Right kidney (tissue), 9 donors: ENCODE data around the gene NR1I2.

Experiments used
- DNase-seq: peaks from one replicate; pipeline ENCODE4 v3.0.0-alpha.2; 2016
- long read RNA-seq, 8 donors: transcript quantifications; one replicate each; lab custom pipeline, GENCODE V29; 2026

Gene NR1I2
- long read RNA-seq, donor 1, result 0 reads
- long read RNA-seq, donor 2, result 0 reads
- long read RNA-seq, donor 3, result 0 reads
- long read RNA-seq, donor 4, result 0 reads
- long read RNA-seq, donor 5, result 0 reads
- long read RNA-seq, donor 6, result 0 reads
- long read RNA-seq, donor 7, result 0 reads
- long read RNA-seq, donor 8, result 0 reads

DNA sequence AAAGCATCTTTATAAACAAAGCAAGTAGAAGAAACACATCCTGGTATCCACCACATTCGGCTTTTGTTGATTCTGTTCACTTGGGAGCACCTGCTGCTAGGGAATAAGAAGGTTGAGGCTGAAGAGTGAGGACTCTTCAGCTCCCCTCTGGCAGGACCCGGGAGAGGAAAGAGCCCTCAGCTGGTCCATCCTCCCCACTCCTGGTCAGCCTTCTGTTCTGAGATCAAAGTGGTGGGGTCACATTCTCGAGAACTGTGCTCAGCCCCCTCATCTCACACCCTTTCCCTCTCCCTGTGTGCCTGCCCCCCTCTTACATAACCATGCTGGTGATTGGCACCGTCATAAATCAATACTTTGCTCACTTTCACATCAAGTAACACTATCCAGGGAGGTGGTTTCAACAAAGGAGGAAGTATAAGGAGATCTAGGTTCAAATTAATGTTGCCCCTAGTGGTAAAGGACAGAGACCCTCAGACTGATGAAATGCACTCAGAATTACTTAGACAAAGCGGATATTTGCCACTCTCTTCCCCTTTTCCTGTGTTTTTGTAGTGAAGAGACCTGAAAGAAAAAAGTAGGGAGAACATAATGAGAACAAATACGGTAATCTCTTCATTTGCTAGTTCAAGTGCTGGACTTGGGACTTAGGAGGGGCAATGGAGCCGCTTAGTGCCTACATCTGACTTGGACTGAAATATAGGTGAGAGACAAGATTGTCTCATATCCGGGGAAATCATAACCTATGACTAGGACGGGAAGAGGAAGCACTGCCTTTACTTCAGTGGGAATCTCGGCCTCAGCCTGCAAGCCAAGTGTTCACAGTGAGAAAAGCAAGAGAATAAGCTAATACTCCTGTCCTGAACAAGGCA lies at the start of gene NR1I2:
Gene NR1I2, plus strand, starts transcription at position 772 of the 869 bp plus-strand sequence.
- DNase-seq, result no peak

DNA sequence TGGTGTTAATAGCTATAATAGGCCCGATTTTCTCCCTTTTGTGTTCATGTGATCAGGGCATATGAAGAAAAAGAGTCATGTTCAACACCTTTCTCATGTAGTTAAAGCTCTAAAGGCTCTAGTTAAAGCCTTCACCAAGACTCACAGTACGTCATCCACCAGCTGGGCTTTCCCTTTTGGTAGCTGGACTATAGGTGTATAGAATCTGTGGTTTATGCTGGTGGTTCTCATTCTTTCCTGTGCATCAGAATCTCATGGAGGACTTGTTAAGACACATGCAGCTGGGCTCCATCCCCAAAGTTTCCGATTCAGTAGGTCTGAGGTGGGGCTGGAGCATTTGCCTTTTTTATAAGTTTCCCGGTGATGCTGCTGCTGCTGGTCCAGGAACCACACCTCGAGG lies 48.1 kb upstream of the NR1I2 start:
- DNase-seq, result no peak

DNA sequence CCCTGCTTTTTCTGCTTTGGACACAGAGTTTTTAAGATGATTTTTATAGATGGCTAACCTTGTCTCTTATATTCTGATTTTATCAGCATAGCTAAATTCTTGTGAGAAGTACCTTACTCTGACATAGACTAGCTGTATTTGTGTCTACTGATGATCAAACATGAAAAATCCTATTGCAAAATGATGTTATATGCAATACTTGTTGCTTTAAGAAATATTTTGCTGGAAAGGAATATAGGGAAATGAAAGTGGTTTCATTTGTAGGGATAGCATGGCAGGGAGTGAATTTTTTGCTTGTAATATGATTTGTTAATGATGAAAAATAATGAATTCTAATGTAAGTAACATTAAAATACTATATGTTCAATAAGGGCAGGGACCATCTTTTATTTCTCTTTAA lies 43.2 kb upstream of the NR1I2 start:
- DNase-seq, result no peak

DNA sequence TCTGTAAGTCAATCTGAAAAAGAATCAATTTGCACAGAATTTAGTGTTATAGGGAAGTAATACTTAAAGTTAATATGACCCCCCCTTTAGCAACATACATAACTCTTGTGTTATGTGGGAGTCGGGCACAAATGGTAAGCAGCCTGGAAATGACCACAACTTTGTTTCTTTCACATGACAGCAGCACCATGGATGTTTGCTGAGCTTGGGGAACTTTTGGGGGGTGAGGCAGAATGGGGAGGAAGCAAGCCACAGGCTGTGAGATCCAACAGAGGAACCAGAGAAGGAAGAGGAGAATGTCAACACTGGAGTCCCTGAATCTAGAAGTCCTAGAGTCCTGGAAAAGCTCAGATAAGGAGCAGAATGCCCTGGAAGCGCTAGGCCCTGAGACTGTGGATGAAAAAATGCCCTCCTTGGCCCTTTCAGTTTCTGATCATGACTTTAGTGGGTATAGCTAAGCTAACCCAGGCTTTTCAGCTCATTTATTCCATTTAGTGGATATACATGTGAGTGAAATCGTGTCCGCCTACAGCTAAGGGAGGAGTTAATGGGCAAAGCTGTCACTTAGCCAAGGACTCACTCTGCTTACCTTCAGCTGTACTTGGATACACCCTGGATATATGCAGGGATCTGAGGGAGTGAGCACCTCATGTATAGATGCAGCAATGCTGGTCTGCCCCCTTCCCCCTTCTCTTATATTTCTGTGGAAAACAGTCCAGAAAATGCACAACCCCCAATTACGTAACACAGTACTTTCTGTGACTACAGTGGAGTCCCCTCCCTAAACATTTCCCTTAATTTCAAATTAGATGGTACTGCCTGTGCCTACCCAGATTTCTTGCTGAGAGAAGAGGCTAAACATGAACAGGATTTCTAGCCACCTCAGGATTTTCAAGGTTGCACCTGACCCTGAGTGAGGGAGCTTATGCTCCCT lies 40.0 kb upstream of the NR1I2 start:
- DNase-seq, result no peak

DNA sequence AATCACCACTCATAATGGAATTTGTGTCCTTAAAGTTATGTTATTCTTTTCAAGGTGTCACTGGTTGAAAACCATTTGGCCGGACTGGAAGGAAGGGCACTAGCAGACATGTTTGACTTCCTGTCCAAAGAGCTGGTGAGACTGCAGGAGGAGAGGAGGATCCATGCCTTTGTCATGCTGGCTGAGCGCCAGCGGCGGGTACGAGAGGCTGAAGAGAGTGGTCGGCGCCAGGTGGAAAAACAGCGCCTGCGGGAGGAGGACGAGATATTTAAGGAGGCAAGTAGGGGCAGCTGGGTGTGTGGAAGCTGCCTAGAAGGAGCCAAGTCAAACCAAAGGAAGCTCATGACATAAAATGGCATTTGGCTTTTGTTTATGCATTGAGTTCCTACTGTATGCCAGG lies 38.0 kb upstream of the NR1I2 start:
- no peak for DNase-seq

DNA sequence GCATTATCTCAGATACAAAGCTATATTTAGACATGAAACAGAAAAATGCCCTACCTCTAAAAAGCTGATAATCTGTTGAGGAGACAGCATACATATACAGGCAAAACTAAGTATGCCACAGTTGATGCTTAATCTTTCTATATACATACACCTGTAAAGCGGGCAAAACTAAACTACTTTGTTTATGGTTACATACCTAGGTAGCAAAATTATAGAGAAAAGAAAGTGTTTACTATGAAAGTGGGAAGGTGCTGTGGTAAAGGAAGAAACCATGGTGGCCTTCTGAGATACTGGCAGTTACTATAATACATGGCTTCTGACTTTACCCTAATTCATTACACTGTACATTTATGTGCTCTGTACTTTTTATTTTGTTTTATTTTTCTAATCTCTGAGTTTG lies 36.0 kb upstream of the NR1I2 start:
- no peak for DNase-seq

DNA sequence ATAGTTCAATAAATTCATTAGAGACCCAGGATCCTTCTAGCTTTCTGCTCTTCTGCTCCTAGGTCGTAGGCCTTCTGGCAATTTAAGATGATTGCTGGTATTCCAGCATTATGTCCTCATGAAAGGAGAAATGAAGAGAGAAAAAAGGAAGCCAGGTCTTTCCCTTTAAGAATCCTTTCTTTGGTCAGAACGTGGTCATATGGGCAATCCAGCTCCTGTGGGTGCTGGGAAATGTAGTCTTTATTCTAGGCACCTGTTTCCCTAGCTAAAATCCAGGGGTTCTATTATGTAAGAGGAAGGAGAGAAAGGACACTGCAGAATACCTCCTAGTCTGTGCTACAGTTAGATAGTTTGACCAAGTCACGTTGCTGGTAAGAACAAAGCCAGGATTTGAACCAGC lies 35.5 kb upstream of the NR1I2 start:
- no peak for DNase-seq

DNA sequence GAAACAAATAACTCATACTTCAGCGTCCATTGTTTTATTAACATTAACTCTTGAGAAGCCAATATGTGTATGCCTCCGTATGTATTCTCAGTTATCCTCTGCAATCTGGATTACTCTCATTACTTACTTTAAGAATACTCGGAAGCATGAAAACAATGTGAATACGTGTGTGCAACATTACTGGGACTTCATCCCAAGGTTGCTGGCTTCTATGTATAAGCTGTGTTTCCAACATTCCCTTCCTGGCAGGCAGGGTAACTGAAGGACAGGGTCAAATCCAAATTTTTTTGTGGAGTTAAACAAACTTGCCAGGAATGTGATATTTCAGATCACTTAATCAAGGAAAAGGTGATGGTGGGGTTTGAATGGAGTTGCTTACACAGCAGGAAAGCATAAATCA lies 34.5 kb upstream of the NR1I2 start:
- no peak for DNase-seq

DNA sequence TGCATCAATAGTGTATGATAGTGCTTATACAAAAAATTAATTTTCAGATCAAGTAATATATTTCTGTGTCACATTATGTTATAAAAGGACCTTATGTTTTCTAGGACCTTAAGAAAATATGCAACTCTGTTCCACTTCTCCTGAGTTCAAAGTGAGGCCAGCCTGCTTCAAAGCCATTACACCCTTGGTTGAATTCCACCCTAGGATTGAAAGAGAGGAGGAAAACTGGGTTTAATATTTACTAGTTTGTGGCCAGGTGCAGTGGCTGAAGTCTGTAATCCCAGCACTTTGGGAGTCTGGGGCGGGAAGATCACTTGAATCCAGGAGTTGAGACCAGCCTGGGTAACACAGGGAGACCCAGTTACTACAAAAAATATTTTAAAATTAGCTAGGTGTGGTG lies 32.9 kb upstream of the NR1I2 start:
- DNase-seq, result no peak

DNA sequence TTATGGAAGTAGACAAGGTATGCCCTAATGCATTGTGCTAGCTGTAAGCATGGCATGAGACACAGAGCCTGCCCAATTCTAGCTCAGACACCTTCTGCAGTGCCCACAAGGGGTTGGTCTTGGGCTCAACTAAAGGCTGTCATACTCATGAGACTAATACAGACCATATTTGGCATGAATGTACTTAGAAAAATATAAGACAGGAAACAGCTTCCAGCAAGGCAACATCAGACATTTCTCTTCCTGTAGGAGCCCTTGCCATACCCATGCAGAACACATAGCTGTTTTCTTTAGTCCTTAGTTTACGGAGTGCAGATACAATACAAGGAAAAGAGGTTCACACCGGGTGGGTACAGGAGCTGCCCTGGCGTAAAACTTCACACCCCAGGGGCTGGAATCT lies 30.5 kb upstream of the NR1I2 start:
- no peak for DNase-seq

DNA sequence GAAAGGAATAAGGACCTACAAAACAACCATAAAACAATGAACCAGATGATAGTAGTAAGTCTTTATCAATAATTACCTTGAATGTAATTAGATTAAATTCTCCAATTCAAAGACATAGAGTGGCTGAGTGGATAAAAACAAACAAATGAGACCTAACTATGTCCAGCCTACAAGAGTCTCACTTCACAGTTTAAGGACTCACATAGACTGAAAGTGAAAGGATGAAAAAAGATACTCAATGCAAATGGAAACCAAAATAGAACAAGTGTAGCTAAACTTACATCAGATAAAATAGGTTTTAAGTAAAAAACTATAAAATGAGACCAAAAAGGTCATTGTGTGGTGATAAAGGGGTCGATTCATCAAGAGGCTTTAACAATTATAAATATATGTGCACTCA lies 21.9 kb upstream of the NR1I2 start:
- no peak for DNase-seq

DNA sequence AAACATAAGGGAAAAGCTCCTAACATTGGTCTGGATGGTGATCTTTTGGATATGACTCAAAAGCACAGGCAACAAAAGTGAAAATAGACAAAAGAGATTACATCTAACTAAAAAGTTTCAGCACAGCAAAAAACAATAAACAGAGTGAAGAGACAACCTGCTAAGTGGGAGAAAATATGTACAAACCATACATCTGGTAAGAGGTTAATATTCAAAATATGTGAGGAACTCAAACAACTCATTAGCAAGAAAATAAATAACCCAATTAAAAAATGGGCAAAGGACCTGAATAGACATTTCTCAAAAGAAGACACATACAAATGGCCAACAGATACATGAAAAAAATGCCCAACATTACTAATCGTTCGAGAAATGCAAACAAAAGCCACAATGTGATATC lies 19.0 kb upstream of the NR1I2 start:
- DNase-seq, result no peak

DNA sequence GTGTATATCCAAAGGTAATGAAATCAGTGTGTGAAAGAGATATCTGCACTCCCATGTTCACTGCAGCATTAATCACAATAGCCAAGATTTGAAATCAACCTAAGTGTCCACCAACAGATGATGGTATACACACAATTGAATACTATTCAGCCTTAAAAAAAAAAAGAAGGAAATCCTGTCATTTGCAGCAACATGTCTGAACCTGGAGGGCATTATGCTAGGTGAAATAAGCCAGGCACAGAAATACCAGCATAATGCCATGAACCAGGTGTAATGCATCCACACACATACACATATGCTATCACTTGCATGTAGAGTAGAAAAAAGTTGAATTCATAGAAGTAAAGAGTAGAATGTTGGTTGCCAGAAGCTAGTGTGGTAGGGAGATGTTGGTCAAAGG lies 18.4 kb upstream of the NR1I2 start:
- no peak for DNase-seq

DNA sequence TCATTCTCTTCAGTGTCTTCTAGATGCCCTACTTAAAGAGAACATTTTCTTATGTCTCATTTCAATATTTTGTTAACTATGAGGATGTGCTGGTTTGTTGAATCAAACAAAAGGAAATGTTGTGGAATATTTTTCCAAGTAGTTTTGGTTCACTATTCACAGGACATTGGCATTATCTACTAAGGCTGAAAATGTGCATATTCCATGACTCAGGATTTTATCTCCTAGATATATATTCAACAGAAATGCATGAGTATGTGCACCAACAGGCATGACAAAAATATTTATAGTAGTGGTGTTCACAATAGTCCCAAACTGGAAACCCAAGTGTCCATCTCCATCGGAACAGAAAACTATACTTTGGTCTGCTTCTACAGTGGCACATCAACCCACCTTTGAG lies 16.7 kb upstream of the NR1I2 start:
- DNase-seq, result no peak

DNA sequence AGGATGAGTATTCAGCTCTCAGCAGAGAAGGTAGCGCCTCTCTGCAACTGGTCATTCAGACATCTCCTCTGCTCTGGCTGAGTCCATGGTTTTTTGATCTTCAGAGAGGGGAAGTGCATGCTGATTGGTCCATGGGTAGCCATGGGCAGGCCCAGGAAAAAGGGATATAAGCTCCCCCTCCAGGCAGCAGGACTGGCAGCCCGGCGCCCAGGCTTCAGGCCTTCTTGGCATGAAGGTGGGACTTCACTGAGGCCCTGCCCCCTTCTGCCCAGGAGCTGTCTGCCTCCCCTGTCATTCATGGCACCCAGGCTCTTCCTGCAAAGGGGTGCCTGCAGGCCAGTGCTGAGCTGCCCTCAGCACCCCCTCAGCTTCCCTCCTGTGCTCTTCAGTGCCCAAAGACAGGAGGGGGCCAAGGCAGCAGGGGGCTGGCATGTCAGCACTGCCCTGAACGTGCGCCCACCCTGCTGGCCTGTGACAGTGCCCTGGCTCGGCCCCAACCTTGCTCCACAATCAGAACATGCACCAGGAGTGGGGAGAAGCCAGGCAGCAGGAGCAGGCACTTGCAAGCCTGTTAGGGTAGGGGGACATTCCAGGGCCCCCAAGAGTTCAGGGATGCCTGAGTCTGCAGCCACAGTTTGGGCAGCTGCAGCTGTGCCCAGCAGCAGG lies 13.8 kb upstream of the NR1I2 start:
- DNase-seq, result no peak

DNA sequence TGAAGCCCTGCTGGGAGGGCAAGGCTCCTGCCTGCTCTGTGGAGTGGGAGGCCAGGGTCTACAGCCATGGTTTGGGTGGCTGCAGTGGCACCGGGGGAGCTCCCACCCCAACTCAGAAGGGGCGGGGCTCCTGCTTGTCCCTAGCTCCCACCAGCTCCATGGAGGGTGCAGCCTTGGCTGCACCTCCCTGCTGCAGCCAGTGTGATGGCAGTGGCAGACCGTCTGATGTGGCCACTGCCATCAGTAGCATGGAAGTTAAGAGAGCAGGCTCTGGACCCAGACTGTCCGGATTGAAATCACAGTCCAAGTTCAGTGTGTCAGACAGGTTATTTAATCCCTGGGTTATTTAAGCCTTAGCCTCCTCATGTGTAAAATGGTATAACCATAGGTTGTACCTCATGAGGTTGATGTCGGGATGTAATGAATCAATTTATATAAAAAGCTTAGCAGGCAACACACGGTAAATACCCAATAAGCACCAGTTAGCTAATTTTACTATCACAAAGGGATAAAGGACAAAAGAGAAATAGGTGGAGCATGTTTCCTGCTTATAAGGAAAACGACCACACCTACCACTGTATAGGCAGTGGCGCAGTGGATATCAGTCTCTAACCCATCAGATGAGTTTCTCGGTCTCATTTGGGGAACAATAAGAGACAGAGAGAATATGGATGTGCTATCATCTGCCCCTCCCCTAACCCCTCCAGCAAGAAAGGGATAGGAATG lies 13.1 kb upstream of the NR1I2 start:
- no peak for DNase-seq

DNA sequence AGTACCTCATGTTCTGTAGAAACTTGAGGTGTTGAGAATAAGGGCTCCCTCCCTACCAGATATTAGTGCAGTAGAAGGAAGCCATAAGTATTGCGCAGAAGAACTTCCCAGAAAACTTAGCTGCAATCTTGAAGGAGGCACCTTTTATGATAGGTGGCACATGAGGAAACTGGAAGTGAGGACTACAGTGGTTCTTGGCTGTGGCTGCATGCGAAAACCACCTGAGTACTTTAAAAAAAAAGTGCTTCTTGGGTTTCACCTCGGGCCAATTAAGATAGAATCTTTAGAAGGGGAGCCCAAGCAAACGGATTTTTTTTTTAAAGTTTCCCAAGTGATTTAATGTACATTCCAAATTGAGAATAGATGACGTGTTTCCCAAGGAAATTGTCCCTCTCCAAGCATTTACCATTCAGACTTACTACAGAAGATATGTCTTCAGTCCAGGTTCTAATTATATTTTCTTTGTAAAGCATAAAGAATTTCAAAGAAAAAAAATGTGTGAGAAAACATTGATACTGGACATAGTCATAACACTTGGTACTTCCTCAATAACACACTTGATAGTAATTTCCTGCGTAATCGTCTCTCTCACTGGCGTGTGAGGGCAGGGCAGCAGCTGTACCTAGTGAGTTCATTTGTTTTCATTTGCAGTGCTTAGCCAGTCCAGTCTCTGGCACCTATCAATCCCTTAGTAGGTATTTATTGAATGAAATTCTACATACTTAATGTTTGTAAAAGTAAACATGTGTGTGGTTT lies 12.3 kb upstream of the NR1I2 start:
- DNase-seq, result no peak

DNA sequence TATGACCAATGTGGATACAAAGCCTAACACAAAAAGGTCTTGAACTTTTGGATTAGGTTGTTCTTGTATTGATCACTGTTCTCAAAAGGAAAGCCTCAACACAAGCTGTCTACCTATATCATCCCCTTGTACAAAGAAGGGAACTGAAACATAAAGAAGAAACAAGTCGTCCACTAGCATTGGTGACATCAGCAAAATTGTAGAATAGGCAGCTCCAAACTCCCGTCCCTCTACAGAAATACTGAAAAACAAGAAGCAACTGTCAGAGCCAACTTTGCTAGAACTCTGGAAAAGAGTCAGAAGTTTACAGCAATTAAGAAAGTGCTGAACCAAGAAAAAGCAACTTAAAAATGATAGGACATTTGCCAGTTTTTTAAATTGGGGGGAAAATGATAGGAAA lies 7.5 kb upstream of the NR1I2 start:
- DNase-seq, result no peak

DNA sequence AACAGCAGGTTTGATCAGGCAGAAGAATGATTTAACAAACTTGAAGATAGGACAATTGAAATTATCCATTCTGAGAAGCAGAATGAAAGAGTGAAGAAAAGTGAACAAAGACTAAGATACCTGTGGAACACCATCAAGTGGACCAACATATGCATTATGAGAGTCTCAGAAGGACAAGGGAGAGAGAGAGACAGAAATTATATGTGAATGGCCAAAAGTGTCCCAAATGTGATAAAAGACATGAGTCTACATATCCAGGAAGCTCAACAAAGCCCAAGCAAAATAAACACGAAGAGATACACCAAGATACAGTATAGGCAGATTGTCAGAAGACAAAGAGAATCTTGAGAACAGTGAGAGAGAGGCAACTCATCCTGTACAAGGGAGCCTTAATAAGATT lies 5.6 kb upstream of the NR1I2 start:
- no peak for DNase-seq

DNA sequence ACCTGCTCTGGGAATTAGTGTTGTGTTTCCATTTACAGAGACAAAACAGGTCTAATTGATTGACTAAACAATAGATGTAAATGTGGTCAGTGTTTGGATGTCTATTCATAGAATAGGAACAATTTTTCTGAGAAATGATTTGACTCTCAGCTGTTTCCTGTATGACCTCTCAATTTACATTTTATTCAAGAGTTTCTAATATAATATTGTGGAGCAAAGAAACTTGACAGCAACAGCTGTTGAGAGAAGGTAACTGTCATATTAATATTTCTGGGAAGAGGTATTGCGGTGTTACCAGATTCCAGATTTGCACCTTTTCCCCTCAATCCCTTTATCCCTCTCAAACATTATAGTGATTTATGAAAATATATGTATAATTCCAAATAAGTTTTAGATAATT lies 3.7 kb upstream of the NR1I2 start:
- DNase-seq, result no peak

DNA sequence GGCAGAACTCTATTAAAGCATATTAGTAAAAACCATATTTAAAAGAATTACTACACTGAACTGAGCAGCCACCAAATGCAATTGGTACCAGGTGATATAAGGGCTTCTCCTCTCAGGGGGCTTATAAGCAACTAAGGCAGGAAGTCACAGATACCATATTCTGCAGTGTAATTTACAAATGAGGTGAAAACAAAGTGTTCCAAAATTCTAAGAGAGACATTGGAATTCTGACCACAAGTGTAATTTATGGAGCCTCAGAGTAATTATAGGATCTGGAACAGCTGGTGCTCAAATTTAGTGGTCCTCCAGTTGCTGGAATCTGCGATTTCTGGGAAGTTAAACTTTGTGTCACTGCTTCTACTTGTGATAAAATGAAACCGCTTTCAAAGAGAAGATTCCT lies 3.1 kb upstream of the NR1I2 start:
- no peak for DNase-seq
